Amniotic stem cell (primary cell): ENCODE results near the gene POLR3K.
"Not testable (repeated sequence)": the region's sequence is repeated elsewhere in the genome, so short reads cannot be mapped to it uniquely, and the experiment has no call there.

Source experiments
- DNase-seq: peaks from one replicate; lab custom pipeline; 2025; lab: John Stamatoyannopoulos, UW

The POLR3K gene

DNA sequence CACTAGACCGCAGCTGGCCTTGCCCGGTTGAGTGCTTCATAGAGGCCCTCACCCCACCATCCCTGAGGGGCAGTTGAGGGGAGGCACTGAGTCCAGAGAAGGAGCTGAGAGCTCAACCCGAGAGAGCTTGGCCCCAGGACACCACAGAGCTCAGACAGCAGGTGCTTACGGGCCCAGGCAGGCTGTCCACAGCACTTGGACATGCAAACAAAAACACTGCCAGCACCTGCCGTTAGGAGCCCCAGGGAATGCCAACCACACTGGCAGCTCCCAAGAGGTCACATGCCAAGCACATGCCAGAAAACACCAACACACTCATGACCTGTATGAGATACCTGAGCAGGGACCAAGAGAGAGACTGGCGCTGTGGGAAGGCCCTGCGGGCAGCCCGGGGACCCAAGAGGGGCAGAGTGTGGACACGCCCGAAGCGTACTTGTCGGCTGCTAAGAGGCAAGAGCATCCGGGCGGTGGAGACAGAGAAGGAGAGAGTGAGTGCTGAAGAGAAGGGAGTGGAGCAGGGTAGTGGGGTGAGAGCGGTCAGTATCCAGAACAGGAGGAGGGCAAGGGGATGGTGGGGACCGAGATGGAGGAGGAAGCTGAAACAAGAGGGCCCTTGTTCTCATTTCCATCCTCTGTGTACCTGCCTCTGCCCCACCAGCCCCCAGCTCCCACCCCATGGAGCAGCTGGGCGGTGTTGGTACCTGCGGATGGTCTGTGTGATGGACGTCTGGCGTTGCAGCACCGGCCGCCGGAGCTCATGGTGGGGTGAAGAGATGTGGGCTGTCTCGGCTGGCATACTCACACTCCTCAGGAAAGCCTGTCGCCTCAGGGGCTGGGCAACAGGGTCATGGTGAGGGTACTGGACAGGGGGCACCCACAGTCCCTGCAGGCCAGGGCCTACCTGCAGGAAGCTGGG lies 10.8 kb upstream of the POLR3K start:
- no peak for DNase-seq

- DNase-seq = no peak
Measured at GRCh38 chr16:63466-63865, 10.1 kb upstream of the POLR3K start.

DNA sequence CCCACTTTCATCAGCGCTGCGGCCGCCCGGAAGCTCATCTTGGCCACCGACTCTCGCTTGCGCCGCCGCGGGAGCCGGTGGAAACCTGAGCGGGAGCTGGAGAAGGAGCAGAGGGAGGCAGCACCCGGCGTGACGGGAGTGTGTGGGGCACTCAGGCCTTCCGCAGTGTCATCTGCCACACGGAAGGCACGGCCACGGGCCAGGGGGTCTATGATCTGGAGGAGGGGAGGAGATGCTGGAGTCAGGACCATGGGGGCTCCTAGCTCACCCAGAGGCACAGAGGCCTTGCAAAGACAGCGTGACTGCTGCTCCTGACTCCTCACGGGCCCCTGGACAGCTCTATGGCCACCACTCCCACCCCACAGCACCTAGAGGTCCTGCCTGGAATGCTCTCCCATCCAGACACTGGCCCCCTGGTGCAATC lies 9.6 kb upstream of the POLR3K start:
- DNase-seq = no peak

DNA sequence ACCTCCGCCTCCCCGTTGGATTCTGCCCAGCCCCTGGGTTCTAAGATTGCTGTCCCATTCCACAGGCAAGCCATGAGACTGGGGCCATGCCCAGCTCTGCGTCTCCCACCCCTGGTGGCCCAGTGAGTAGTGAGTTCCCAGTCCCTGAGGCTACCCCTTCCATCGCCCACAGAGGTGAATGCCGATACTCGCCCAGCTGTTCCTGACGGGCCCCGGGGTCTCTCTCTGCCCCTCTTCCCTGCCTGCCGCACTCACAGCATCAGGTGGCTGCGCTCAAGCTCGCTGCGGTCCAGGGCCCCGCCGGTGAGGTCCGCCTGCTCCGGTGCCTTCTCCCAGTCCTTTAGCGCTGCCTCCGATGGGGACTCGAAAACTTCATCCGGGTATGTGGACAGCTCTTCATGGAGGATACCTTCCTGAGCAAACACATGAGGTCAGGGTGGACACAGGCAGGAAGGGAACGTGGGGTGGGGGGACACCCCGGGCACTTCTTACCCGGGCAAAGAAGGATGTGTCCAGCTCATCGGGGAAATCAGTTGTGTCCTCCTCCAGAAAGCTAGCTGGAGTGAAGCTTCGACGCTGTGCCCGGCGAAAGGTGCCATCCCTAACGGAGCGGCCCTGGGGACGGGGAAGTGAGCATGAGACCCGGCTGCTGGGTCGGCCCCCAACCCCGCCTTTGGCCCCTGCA lies 9.0 kb upstream of the POLR3K start:
- no peak for DNase-seq

GRCh38 chr16:61879-62281 lies 8.5 kb upstream of the POLR3K start:
- no peak for DNase-seq

DNA sequence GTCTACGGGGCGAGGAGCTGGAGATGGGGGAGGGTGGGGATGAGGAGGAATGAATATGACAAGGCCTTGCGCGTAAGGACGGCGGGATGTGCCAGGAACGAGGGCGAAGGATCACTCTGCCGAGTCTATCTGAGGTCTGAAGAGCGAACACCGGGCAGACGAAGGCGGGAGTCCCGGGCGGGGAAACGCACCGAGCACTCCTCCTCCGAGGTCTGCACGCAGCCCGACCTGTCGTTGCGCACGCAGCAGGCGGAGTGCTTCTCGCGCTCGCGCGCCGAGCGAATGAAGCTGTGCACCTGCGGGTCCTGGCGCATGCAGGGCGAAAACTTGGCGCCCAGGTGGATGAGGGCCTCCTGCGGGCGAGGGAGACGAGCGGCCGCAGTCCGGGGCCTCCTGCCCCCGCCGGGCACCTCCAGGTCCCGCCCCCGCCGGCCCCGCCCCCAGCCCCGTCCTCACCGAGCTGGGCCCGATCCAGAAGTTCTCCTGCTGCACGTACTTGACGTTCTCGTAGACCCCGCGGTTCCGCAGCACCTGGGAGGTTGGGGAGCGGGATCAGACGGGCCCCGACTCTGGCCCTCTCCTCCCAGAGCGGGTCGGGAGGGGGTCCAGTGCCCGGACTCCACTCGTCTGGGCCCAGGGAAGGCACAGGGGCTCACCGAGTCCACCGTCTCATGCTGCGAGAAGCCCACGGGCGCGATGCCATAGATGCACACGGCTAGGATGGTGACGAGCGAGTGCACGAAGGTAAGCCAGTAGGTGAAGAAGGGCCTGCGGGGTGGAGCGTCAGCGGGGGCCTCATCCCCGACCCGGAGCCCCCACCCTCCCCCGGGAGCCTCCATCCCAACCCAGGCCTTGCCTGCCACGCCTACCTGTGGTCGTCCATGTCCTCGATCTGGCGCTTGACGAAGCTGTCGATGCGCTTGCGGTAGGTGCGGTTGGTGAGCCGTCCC lies 7.8 kb upstream of the POLR3K start:
- no peak for DNase-seq

GRCh38 chr16:60166-60565 lies 6.8 kb upstream of the POLR3K start:
- DNase-seq = no peak

DNA sequence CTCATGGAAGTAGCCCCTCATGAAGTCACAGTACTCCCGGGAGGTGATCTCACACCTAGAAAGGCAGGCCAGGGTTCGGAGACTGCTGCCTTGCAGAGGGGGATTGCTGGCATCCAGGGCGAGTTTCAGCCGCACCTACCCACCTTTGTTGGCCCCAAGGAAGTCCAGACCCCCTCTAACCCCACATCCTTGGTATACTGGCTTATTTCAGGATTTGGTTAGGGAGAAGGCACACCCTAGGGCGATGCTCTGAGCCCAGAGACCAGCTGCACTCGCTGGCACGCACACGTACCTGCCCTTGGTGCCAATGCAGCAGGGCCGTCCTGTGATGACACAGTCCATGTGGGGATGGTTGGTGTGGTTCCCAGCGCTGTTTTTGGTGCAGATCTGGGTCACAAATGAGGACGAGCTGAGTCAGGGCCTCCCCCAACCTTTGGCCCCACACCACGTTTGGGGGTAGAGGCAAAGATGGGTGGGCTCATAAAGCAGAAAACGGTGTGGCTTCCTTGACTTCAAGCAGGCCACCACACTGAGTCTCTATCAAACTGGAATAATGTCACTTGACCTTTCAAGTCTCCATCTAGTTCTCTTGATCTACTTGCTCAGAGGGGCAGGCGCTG lies 6.1 kb upstream of the POLR3K start:
- DNase-seq = no peak

DNA sequence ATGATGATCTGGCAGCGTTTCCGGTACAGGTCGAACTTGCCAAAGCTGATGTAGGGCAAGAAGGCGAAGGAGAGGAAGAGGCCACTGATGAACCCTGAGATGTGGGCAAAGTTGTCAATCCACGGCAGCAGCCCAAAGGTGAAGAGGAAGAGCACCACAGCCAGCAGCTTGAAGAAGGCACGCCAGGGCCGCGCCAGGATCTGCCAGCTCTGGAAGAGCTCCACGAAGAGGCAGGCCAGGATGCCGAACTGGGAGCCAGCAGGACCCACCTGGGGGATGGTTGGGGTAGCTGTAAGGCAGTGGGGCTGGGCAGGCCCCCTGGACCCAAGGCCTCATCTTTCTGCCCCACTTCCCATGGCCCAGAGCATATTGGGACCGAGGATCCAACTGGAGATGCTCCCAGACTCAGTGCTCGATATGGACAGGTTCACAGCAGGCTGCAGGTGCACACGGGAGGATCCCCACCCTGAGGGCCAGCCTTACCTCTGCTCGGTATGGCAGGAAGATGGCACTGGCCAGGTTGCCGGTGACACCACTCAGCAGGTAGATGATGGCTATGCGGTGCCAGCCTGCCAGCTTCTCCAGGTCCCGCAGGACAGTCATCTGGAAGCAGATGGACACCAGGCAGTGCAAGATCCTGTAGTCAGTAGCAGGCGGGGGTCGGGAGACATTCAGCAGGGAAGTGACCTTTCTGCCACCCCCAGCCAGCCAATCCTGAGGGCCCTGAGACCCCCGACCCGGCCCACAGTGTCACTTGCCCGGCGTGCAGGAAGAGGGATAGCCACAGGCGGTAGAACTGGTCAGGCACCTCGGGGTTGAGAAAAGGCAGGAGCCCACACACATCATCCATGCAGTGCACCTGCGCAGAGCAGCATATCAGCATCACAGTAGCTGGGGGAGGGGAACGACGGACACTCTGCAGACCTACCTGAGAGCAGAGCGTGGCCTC lies 5.4 kb upstream of the POLR3K start:
- DNase-seq = no peak

- DNase-seq = no peak
Measured at GRCh38 chr16:57711-58110, 4.3 kb upstream of the POLR3K start.

DNA sequence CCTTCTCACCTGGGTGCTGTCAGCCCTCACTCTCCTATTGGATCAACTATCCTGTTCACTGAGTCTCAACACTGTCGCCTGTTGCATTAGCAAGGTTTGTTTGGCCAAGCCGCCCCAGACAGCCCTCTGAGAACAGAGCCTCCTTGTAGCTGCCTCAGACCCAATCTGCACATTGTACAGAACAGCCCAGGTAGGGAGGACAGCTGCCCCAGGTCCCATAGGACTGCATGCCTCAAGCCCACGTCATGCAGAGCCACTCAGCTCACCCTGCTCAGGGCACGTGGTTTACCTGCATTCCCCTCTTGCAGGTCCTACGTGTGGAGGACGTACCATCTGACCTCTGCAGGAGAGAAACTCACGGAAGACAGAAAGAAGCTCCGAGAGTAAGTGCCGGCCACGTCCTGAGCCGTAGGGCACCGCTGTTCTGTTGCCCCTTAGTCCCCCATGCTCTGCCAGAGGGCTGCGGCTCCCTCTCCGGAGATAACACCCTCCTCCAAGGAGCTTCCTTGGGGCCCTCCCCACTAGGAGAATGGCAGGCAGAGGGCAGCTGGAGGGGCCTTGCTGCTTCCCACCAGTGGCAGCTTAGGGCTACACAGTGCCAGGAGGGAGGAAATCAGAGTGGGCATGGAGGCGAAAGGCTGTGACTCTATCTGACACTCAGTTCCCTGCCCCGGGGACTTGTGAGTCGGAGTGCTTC lies 3.0 kb upstream of the POLR3K start:
- DNase-seq = no peak

GRCh38 chr16:55571-56136 lies 2.2 kb upstream of the POLR3K start:
- DNase-seq = no peak

- no peak for DNase-seq
Measured at GRCh38 chr16:54237-54581, 801 bp upstream of the POLR3K start.

GRCh38 chr16:50769-51591 lies 2.4 kb downstream of the POLR3K start:
- no peak for DNase-seq

GRCh38 chr16:47234-47633 lies 6.2 kb downstream of the POLR3K start:
- DNase-seq = no peak

DNA sequence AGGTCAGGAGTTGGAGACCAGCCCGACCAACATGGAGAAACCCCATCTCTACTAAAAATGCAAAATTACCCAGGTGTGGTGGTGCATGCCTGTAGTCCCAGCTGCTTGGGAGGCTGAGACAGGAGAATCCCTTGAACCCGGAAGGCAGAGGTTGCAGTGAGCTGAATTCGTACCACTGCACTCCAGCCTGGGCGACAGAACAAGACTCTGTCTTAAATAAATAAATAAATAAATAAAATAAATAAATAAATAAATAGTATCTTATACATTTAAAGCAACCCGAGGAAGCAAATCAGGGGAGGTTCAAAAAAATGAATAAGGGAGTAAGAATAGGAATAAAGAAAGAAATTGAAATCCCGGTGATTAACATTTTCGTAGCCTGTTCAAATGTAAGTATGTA lies 6.9 kb downstream of the POLR3K start:
- not testable (repeated sequence) for DNase-seq

DNA sequence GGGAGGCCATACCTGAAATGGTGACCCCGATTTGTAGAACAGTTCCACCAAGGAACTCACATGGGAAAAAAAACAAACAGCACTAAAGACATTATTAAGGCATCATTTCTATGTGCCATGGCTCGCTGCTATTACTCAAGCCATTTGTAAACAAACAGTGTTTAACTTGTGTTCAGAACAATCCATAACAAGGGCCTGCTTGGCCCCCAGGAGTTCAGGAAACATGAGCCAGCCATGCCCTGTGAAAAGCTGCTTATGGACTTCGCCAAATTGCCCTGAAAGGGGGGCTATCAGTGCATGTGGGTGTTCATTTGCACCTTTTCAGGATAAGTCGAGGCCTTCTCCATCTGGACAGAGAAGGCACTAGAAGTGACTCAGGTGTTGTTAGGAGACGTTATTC lies 8.0 kb downstream of the POLR3K start:
- no peak for DNase-seq

- no peak for DNase-seq
Measured at GRCh38 chr16:44655-45054, 8.8 kb downstream of the POLR3K start.

GRCh38 chr16:43294-43693 lies 10.1 kb downstream of the POLR3K start:
- no peak for DNase-seq
